SK-N-SH treated with all-trans-retinoic acid at 6 μM for 48 hours (cell line): ENCODE measurements around the gene ARHGAP11A.
"Not testable (repeated sequence)": the region's sequence is repeated elsewhere in the genome, so short reads cannot be mapped to it uniquely, and the experiment has no call there.

Experiments used
- BACH2 ChIP-seq: fragments of 250-450 bp; sonication (Bioruptor Pico); IDR thresholded peaks from 2 replicates; pipeline ENCODE4 v1.9.0; 2021; ENCODE audit warnings: mild to moderate bottlenecking, borderline replicate concordance
- CSRNP3 ChIP-seq: fragments of 250-450 bp; sonication (Bioruptor Pico); IDR thresholded peaks from 2 replicates; pipeline ENCODE4 v1.5.1; 2021; ENCODE audit warnings: mild to moderate bottlenecking, moderate library complexity
- ISL1 ChIP-seq: fragments of 250-450 bp; sonication (Bioruptor Pico); IDR thresholded peaks from 2 replicates; pipeline ENCODE4 v2.1.2; 2022; ENCODE audit warnings: mild to moderate bottlenecking, moderate library complexity
- PATZ1 ChIP-seq: fragments of 250-450 bp; sonication (Bioruptor Pico); IDR thresholded peaks from 2 replicates; pipeline ENCODE4 v1.8.0; 2020; ENCODE audit warnings: mild to moderate bottlenecking, moderate library complexity, borderline replicate concordance
- PPARA ChIP-seq: fragments of 250-450 bp; sonication (Bioruptor Pico); IDR thresholded peaks from 2 replicates; pipeline ENCODE4 v1.5.0; 2020; ENCODE audit warnings: mild to moderate bottlenecking, borderline replicate concordance
- RARB ChIP-seq: fragments of 250-450 bp; sonication (Bioruptor Pico); IDR thresholded peaks from 2 replicates; pipeline ENCODE4 v1.8.0; 2021; ENCODE audit warnings: mild to moderate bottlenecking, moderate library complexity
- TCF4 ChIP-seq: fragments of 250-450 bp; sonication (Bioruptor Pico); IDR thresholded peaks from 2 replicates; pipeline ENCODE4 v1.8.0; 2021; ENCODE audit warnings: mild to moderate bottlenecking, moderate library complexity, borderline replicate concordance
- TOX ChIP-seq: fragments of 250-450 bp; sonication (Bioruptor Pico); IDR thresholded peaks from 2 replicates; pipeline ENCODE4 v1.8.0; 2021; ENCODE audit warnings: mild to moderate bottlenecking, moderate library complexity, borderline replicate concordance
- ZFP3 ChIP-seq: fragments of 250-450 bp; sonication (Bioruptor Pico); IDR thresholded peaks from 2 replicates; pipeline ENCODE4 v1.5.0; 2020; ENCODE audit warnings: mild to moderate bottlenecking, moderate library complexity
- ZFP30 ChIP-seq: fragments of 450-650 bp; formaldehyde crosslinking; IDR thresholded peaks from 2 replicates; pipeline ENCODE4 v1.5.0; 2022; ENCODE audit warnings: mild to moderate bottlenecking, moderate library complexity
- ZNF70 ChIP-seq: fragments of 450-650 bp; formaldehyde crosslinking; IDR thresholded peaks from 2 replicates; pipeline ENCODE4 v1.5.0; 2020; ENCODE audit warnings: mild to moderate bottlenecking, moderate library complexity

- not testable (repeated sequence) for TF ChIP-seq RARB (CRISPR knock-in tag); ZNF70; ISL1 (CRISPR knock-in tag); TCF4 (CRISPR knock-in tag); PPARA (CRISPR knock-in tag); ZFP30 (CRISPR knock-in tag); BACH2 (CRISPR knock-in tag); ZFP3 (CRISPR knock-in tag); PATZ1 (CRISPR knock-in tag); TOX (CRISPR knock-in tag); CSRNP3 (CRISPR knock-in tag)
Measured at GRCh38 chr15:32593151-32593550, 22.2 kb upstream of the ARHGAP11A start, which contains the start of gene GOLGA8N.
